GM12873 (cell line): ENCODE measurements around the gene UCHL5.

Source experiments
- TF ChIP-seq, protein P1 (sequence below): IDR thresholded peaks from 2 replicates; pipeline ENCODE4 v1.5.1; 2012; ENCODE audit warnings: low read depth, mild to moderate bottlenecking, moderate library complexity, low read length, control low read depth; ENCODE audit not compliant: insufficient read depth; ENCODE audit errors: missing control alignments

Gene UCHL5

DNA sequence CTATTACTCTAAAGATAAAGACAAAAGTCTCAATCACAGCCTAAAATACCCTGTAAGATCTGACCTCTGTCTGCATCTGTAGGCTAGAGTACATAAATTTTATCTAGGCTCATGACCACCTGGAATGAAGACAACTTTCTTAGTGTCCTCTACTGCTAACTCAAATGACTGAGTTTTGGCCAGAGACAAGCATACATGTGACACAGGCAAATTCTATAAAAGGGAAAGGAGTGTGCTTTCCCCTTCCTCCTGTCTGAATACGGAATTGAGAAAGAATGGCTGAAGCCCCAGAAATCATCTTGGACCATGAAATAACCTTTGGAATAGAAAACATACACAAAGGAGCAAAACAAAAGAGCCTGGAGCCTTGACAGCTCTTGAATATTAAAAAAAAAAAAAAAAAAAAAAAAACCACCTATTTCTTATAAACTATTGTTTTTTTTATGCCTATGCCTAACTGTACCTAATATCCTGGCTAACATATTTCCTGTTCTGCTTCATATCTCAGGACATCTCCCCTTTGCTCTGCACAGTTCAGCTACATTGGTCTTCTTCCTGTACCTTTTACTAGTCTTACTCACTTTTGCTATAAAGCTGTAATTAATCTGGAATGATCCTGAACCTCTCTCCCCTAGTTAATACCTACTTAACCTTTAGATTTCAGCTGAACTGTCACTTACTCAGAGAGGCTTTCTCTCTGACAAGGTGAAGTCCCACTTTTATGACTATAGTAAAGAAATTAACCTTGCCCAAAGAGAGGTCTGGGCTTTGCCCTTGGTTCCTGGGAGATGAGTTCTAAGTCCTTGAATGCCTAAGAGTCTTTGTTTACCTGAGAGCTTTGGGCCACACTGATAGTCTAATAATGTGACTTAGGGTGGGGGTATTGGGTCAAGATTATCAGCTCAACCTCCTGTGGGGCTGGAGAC is 16.1 kb downstream of the UCHL5 start:
- TF ChIP-seq, protein P1, sequence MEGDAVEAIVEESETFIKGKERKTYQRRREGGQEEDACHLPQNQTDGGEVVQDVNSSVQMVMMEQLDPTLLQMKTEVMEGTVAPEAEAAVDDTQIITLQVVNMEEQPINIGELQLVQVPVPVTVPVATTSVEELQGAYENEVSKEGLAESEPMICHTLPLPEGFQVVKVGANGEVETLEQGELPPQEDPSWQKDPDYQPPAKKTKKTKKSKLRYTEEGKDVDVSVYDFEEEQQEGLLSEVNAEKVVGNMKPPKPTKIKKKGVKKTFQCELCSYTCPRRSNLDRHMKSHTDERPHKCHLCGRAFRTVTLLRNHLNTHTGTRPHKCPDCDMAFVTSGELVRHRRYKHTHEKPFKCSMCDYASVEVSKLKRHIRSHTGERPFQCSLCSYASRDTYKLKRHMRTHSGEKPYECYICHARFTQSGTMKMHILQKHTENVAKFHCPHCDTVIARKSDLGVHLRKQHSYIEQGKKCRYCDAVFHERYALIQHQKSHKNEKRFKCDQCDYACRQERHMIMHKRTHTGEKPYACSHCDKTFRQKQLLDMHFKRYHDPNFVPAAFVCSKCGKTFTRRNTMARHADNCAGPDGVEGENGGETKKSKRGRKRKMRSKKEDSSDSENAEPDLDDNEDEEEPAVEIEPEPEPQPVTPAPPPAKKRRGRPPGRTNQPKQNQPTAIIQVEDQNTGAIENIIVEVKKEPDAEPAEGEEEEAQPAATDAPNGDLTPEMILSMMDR, result no peak

DNA sequence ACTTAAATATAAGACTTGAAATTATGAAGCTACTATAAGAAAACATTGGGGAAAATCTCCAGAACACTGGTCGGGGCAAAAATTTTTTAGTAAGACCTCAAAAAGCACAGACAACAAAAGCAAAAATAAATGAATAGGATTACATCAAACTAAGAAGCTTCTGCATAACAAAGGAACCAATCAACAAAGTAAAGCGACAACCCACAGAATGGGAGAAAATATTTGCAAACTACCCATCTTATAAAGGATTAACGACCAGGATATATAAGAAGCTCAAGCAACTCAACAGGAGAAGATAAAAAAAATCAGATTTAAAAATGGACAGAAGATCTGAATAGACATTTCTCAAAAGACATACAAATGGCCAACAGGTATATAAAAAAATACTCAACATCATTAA is 19.1 kb downstream of the UCHL5 start:
- TF ChIP-seq, protein P1, result no peak

DNA sequence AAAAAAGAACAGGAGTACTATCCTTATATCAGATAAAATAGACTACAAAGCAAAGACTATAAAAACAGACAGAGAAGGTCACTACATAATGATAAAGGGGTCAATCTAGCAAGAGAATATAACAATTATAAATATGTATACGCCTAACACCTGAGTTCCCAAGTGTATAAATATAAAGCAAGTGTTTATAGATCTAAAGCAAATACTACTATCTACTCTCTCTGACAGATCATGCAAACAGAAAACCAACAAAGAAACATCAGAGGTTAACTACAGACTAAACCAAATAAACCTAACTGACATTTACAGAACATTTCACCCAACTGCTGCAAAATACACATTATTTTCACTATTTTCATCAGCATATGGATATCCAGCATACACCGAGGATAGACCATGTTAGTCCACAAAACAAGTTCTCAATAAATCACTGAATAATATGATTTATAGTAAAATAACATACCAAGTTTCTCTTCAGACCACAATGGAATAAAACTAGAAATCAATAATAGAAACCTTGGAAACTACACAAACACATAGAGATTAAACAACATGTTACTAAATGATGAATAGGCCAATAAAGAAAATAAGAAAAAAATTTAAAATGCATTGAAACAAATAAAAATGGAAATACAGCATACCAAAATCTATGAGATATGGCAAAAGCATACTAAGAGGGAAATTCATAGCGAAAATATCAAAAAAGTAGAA is 22.7 kb downstream of the UCHL5 start:
- TF ChIP-seq, protein P1, result no peak

DNA sequence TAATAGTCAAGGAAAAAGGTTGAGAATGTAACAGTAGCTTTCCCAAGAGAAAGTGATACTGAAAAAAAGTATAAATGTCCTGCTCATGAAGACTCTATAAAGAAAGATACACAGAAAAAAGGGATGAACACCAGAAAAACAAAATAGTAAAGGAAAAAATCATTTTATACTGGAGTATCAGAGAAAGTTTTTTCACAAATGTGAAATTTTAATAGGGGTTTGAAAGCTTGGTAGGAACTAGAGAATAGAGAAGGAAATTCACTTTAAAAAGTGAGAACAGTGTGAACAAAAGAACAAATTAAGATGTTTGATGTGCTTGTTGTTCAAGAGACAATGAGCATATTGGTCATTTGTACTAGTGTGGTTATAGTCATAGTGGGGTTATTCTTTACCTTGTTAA is 25.6 kb downstream of the UCHL5 start:
- TF ChIP-seq, protein P1, result no peak

DNA sequence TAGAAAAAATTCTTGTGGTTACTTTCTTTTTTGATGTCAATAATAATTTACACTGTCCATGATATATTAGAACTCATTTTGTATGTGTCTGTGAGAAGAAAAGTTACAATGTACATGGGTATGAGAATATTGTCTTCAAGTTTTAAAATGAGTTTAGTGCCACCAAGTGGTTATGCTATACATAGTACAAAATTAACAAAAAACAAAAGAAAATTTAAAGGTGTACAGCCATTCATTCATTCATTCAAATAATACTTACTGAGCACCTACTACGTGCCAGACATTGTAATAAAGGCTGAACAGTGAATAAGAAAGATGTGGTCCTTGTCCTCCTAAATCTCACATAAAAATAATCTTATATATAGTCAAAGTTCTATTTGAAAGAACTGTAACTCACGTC is 27.7 kb downstream of the UCHL5 start:
- TF ChIP-seq, protein P1, result no peak

DNA sequence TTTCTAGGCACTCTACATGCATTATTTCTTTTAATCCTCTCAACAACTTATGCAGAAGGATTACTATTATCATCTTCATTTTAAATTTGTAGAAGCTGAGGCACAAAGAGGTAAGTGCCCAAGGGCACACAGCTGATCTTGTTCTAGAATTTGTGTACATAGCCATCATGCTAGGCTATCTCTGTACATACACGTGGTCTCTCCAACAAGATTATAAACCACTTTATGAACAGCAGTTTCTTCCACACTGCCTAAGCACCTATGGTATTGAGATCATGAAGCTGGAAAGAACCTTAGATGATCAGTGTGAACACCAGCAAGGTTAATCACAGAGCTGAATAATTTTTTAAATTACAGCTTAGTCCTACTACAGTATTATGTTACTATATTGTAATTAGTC is 28.9 kb downstream of the UCHL5 start:
- TF ChIP-seq, protein P1, result no peak

DNA sequence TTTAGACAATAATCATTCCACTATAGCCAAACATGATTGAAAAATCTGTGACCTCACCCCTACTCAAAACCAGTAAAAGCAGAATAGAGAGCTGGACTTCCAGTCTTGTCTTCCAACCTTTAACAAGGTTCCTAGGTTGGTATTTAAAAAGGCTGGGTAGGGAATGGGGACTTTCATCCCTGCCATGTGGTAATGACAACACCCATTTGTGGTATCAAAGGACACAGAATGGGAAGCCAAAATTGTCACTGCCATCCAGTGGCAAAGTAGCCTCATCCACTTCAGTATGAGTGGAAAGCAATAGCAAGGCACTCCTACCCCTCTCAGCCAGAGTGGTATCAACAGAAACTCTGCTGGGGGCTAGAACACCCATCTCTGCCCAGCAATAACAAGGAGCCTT is 33.9 kb downstream of the UCHL5 start:
- TF ChIP-seq, protein P1, result no peak
